AG08395 (cell line): ENCODE results near the gene VPS13D.
"Not testable (repeated sequence)": the region's sequence is repeated elsewhere in the genome, so short reads cannot be mapped to it uniquely, and the experiment has no call there.

Source experiments
- DNase-seq: peaks from one replicate; pipeline ENCODE4 v3.0.0; 2012; ENCODE audit warnings: mixed read lengths, low spot score

The VPS13D gene

DNA sequence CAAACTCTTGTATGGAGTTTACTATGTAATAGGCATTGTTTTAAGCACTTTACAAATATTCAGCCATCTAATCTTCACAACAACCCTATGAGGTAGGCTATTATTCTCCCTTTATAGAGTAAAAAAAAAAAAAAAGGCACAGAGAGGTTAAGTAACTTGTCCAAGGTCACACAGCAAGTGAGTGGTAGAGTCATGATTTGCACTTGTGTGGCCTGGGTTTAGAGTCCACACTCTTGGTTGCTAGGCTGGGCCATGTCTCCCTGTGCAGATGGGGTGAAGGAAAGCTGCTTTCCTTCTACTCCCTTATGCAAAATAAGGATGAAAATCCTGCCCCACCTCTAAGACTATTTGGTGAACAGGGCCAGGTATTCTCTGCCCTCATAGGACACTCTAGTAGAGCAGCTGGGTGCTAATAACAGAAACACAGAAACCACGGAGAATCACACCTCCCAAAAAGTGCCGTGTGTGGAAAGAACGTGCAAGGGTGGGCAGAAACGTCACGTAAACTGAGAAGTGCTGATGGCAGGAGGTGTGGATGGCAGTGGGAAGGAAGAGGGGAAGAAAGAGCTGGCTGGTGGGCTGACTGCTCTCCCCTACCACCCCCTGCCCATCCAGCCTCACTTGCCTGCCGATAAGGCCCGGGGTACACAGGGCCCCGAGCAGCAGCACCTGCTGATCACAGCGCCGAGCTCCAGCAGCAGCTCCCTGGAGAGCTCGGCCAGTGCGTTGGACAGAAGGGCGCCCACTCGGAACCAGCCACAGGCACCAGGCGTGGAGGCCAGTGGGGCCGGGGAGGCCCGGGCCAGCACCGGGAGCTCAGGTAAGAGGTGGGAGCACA is 28.3 kb upstream of the VPS13D start:
- no peak for DNase-seq

DNA sequence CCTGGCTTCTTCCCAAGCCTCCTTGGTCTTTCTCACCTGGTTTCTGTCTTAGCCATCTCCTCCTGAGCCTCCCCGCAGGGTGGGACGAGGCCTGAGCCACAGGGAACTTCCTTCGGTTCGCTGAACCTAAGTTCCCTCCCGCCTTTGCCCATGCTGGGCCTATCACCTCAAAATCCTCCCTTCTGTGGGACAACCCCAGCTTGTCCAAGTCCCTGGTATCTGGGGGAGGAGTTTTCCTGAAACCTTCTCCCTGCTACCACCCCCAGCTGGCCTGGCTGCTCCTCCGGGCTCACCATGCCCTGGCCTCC is 27.7 kb upstream of the VPS13D start:
- DNase-seq = no peak

DNA sequence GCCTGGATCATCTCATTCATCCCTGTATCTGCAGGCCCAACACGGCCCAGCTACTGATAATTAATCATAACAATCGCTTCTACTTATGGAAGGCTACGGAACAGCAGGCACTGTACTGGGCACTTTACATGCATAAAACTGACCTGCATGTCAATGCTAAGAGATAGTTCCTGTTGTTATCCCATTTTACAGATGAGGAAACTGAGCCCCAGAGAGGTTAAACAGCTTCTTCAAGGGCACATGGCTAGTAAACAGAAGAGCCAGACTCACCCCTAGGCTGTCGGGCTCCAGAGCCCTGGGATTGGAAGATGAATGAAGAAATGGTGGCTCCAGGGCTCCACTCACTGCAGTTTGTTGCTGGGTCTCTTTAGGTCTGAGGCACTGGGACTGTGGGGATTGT is 27.3 kb upstream of the VPS13D start:
- DNase-seq = no peak

DNA sequence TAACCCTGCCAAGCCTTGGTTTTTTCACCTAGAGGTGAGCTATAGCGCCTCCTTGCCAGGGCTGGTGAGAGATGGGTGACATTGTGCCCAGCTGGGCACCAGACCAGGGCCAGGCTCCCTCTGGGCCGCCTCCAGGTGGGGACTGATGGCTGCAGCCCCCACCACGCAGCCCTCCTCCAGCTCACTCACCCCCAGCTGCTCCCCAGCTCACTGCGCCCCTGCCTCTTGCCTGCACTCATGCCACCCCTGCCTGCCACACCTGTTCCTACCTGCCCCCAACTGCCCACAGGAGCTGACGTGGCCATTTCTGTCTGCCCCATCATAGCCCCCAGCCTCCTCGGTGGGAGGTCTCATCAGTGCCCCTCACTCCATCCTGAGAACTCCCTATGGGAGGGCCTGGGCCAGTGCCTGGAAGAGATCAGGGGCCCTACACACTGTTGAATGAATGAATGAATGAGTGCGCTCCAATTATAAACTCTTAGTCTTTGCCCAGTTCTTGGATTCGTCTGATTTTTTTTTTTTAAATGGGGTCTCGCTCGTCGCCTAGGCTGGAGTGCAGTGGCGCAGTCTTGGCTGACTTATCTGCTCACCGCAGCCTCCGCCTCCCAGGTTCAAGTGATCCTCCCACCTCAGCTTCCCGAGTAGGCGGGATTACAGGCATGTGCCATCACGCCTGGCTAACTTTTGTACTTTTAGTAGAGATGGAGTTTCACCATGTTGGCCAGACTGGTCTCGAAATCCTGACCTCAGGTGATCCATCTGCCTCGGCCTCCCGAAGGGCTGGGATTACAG is 26.4 kb upstream of the VPS13D start:
- DNase-seq = no peak

DNA sequence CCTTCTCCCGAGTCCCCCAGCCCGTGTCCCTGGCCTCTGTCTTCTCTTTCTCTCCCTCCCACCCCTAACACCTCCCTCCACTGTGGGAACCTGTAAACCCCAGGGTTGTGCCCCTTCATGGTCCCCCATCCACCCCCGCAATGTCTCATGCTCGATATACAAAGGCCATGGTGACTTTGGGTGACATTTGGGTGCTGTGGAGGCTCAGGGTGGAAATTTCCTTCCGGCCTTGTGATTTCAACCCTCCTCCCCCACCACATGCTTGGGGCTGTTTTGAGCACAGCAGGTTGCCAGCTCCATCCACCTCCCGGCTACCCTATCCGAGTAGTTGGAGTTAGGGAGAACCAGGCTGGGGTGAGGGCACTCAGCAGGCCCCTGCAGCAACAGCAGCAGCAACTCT is 25.7 kb upstream of the VPS13D start:
- no peak for DNase-seq

DNA sequence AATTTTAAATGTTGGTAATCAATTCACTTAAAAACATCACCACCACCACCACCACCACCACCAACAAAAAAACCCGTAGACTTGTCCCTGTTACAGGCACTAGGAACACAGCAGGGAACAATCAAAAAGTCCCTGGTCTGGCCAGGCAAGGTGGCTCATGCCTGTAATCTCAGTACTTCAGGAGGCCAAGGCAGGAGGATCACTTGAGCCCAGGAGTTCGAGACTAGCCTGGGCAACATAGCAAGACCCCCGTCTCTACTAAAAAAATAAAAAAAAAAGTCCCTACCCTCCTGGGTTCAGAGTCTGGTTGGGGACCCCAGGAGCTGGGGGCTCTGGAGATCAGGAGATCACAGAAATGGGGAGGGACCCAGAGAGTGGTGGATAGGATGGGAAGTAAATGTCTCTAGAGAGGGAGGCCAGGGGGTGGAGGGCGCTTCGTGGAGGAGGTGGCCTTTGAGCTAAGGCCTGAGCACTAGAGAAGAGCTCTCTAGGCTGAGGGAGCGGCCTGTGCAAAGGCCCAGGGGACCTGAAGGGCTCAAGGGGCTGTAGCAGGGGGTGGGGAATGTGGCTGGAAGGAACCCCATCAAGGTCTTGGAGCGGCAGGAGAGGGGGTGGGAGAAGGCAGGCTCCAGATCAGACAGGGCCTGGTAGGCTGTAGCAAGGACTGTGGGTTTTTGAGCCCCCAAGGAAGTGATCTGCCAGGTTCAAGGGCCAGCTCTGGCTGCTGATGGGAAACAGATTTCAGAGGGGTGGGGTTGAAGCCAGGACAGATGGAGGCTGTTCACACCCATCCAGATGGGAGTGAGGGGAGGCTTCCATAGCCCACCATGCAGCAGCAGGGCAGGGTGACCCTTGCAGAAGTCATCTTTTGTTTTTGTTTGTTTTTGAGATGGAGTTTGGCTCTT is 24.8 kb upstream of the VPS13D start:
- DNase-seq = no peak

DNA sequence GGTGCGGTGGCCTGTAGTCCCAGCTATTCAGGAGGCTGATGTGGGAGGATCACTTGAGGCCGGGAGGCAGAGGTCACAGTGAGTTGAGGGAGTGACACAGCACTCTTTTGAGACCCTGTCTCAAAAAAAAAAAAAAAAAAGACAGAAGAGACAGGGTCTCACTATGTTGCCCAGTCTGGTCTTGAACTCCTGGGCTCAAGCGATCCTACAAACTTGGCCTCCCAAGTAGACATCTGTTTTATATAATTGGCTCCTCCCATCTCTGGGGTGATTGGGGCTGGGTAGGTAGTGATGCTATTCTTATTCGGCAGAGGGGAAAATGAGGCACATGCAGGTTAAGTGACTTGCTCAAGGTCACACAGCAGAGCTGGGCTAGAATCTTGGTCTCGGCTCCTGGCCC is 23.6 kb upstream of the VPS13D start:
- DNase-seq = no peak

DNA sequence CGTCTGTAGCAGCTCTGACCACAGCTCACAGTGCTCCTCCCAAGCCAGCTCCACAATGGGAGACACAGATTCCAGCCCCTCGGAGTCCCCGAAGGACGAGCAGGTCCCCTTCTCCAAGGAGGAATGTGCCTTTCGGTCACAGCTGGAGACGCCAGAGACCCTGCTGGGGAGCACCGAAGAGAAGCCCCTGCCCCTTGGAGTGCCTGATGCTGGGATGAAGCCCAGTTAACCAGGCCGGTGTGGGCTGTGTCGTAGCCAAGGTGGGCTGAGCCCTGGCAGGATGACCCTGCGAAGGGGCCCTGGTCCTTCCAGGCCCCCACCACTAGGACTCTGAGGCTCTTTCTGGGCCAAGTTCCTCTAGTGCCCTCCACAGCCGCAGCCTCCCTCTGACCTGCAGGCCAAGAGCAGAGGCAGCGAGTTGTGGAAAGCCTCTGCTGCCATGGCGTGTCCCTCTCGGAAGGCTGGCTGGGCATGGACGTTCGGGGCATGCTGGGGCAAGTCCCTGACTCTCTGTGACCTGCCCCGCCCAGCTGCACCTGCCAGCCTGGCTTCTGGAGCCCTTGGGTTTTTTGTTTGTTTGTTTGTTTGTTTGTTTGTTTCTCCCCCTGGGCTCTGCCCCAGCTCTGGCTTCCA is 22.9 kb upstream of the VPS13D start:
- no peak for DNase-seq

DNA sequence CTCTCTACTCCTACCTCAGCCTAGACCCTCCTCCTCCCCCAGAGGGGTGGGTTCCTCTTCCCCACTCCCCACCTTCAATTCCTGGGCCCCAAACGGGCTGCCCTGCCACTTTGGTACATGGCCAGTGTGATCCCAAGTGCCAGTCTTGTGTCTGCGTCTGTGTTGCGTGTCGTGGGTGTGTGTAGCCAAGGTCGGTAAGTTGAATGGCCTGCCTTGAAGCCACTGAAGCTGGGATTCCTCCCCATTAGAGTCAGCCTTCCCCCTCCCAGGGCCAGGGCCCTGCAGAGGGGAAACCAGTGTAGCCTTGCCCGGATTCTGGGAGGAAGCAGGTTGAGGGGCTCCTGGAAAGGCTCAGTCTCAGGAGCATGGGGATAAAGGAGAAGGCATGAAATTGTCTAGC is 21.6 kb upstream of the VPS13D start:
- DNase-seq = no peak

DNA sequence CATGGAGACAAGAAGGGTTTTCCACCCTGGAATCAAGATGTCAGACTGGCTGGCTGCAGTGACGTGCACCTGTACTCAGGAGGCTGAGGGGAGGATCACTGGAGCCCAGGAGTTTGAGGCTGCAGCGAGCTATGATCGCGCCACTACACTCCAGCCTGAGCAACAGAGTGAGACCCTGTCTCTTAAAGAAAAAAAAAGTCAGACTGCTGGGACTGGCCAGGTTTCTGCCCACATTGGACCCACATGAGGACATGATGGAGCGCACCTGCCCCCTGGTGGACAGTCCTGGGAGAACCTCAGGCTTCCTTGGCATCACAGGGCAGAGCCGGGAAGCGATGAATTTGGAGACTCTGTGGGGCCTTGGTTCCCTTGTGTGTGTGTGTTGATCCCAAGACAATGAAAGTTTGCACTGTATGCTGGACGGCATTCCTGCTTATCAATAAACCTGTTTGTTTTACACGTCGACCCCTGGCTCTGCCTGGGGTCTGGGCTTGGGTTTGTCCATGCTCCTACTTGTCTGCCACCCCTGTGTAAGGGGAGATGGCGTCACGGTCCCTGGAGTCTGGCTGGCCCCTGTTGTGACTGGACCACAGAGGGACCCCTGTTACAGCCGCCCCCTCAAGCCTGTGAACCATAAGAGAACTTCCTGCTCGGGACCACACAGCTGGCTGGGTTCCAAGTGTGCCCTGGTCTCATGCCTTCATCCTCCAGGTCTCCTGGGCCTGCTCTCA is 20.9 kb upstream of the VPS13D start:
- peak; percentile 90 for DNase-seq

DNA sequence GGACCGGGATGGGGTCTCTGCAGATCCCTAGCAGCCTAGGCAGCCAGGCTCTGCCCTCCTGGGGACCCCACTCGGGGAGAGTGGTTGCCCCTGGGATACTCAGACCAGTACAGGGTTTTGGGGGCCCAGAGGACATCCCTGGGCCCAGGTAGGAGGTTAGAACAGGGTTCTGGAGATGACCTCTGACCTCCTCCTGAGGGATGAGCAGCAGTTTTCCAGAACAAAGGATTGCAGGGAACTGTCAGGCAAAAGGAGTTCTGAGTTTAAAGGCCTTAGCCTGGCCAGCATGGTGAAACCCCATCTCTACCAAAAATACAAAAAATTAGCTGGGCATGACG is 20.4 kb upstream of the VPS13D start:
- no peak for DNase-seq

DNA sequence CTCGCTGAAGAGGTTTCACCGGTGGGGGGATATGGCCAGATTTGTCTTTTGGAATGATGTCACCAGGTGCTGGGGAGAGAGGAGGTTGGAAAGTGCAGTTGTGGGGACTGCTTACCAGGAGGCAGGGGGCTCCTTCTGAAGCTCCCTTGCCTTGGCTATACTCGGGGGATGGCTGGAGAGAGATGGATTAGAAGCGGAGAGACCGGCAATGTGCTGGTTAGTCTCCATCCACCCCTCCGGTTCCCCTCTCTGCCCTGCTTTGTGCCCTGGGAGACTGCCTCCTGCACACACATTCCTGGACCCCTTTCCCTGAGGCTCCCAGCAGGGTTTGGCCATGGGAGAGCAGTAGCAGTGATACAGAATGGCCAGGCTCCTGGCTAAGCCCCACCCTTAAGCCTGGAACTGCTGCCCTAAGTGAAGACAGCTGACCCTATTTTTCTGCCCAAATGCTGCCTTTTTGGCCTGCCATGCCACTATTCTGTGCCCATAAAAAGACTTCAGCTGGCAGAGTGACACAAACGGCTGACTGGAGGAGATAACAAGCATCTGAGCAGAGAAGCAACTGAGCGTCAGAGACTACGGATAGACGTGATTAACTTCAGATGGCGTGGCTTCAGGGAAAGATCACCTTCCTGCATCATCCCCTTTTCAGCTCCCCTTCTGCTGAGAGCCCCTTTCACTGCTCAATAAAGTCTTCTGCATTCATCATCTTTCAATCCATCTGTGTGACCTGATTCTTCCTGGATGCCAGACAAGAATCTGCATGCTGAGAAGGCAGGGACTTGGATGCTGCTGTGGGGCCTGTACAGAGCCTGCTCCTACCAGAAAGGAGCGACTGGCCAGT is 14.5 kb upstream of the VPS13D start:
- DNase-seq = no peak

DNA sequence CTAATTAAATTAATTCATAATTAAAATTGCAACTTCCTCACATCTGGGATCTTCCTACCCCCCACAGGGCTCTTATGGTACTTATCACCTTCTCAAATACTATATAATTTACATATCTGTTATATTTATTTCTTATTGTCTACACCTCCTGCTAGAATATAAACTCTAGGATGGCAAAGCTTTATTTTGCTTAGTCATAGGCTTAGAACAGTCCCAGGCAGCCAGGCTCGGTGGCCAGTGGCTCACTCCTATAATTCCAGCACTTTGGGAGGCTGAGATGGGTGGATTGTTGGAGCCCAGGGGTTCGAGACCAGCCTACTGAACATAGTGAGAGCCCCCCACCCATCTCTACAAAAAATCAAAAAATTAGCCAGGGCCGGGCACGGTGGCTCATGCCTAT is 10.0 kb upstream of the VPS13D start:
- DNase-seq = no peak

DNA sequence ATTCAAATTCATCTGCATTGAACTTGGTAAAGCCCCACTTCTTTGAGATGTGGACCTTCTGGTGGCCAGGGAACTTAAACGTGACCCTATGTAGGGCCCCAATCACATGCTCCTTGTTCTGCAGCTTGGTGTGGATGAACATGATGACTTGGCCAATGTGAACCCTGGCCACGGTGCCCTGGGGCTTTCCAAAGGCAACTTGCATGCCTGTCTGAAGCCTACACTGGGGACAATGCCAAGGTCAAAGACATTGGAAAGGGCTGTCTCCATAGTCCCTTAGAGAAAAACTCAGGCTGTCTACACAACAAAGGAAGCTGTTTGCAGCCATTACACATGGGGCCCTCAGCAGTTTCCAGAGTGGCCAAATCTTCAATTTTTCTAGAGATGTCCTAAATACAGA is 8.9 kb upstream of the VPS13D start:
- DNase-seq = no peak

DNA sequence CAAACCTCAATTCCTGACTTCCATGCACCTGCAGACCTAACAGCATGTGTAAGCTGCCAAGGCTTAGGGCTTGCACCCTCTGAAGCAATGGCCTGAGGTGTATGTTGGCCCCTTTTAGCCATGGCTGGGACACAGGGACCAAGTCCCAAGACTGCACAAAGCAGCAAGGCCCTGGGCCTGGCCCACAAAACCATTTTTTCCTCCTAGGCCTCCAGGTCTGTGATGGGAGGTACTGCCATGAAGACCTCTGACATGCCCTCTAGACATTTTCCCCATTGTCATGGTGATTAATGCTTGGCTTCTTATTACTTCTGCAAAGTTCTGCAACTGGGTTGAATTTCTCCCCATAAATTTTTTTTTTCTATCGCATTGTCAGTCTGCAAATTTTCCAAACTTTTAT is 7.1 kb upstream of the VPS13D start:
- DNase-seq = not testable (repeated sequence)

DNA sequence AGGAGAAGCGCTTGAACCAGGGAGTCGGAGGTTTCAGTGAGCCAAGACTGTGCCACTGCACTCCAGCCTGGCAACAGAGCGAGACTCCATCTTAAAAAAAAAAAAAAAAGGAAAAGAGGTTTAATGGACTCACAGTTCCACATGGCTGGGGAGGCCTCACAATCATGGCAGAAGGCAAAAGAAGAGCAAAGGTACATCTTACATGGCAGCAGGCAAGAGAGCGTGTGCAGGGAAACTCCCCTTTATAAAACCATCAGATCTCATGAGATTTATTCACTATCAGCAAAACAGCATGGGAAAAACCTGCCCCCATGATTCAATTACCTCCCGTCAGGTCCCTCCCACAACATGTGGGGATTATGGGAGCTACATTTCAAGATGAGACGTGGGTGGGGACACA is 5.7 kb upstream of the VPS13D start:
- not testable (repeated sequence) for DNase-seq

DNA sequence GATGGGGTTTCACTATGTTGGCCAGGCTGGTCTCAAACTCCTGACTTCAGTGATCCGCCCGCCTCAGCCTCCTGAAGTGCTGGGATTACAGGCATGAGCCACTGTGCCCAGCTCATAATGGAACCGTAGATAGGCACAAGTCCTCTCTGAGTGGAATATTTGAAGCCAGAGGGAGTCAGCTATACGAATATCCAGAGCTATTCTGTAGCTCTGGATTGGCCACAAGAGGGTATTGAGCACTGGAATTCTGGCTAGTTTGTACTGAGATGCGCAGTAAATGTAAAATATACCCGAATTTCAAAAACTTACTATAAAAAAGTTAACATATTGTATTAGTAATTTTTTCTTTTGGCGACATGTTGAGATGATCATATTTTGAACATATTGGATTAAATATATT is 851 bp upstream of the VPS13D start:
- DNase-seq = no peak

DNA sequence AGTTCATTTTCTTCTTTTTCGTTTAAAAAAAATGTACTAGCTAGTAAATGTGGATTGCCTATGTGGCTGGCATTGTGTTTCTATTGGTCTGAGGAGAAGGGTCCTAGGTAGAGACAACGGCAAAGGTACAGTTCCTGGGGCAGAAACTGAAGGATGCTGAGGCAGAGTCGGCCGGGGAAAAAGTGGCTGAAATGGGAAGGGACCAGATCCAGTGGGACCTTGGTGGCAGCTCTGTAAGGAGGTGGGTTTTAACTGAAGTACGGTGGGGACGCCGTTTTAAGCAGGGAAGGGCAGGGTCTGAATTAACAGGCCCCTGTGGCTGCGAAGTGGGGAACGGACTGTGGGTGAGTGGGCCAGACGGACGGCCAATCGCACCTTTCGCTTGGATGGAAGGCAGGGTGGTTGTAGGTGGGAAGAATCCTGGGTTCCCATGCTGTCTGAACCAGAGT is 420 bp upstream of the VPS13D start:
- DNase-seq = no peak

DNA sequence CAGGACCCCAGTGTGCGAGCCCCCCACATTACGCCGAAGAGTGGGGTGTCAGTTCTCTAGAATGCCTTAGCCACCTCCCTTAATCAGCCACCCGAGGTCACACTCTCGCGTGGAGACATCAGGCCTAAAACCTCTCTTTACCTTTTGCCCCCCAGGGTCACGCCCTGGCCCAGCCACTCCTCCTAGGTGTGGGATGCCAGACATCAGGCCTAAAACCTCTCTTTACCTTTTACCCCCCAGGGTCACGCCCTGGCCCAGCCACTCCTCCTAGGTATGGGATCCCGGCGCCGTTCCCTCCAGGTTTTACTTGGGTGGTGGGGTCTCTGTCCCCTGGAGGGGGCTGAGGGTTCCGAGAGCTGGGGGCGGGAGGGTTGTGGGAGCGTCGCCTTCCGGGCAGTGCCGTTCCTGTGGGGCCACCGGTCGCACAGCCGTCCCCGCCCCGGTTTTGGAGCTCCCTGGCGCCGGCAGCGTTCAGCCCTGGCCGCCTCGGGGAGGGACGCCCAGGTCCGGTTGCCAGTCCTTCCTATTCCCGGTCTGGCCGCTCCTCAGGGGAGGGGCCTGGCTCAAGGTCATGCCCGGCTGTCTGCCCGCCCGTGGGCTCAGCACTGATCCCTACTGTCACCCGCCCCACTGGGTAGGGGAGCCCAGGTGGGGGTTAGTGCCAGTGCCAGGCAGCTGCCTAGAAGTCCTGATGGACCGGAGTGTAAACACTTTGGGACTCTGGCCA is 882 bp downstream of the VPS13D start:
- peak; percentile 66 for DNase-seq

DNA sequence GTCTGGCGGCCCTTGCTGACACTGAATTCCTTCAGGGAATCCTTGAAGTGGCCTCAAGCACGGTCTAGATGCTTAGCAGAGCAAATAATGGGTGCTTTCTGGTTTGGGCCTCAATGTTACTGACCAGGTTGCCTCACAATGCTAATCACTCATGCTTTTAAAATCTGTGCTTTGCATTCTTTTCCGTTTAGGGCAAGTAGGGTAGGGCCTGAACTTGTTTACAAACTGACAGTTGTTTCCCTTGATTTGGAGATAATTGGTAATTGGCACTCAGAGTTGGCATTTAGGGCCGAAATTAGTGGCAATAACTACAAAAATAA is 1.4 kb downstream of the VPS13D start:
- peak; percentile 40 for DNase-seq
